ENCODE measurements around the gene HSPA1L.
A peak's percentile ranks its signal among the peaks of the same experiment; 100 is the strongest.

Gene HSPA1L

DNA sequence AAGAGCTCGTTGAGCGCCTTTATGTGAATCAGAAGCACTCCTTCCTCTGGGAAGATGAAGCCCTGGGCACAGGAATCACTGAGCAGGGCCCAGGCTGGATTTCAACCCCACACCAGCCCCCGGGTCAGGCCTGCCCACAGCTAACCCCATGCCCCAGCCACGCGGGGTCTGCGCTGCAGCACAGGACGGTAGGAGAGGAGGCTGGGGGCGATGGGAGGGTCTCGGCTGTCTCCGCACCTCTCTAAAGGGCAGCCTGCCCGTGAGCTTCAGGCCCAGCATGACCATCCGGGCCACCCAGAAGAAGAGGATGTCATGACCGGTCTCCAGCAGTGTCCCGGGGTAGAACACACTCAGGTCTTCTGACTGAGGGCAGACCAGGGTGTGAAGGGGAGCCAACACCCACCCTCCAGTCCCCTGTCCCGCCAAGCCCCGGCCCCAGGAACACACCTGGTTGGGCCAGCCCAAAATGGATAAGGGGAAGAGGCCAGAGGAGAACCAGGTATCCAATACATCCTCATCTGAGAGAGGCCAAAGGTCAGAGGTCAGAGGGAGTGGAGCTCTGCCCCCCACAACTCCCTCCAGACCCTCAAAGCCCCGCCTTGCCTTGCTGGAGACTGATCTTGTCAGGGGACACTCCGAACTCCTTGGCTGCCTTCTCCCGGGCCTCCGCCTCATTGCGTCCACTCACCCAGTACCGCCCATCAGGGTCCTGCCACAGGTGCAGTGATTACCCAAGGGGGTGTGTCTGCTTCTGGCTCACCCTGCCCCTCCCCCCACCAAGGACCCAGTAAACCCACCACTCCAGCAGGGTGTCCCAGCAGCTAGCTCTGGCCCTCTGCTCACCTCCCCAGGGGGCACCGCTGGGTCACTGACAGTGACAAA is 33.6 kb downstream of the HSPA1L start:
- DNase-seq, result no peak

- DNase-seq, result no peak
Observed at GRCh38 chr6:31780507-31781243, 34.4 kb downstream of the HSPA1L start.

- DNase-seq, result no peak
Observed at GRCh38 chr6:31779908-31780307, 35.2 kb downstream of the HSPA1L start.

GRCh38 chr6:31778999-31779885 is 35.8 kb downstream of the HSPA1L start:
- no peak for DNase-seq

DNA sequence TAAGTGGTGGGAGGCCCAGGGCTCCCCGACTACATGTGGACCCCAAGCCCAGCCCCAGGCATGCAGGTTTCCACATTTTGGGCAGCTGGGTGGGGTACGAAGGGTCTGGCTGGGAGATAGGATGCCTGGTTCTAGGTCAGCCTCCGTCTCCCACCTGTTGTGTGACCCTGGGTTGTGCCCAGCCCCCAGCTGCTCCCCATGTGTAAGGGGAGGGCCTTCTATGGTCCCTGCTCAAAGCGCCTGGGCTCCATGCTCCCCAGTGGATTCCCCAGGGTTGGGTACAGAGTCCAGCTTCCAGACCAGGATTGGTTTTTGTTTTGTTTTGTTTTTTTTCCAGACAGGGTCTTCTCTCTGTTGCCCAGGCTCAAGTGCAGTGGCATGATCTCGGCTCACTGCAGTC is 36.9 kb downstream of the HSPA1L start:
- no peak for DNase-seq

- no peak for DNase-seq
Observed at GRCh38 chr6:31777667-31778050, 37.4 kb downstream of the HSPA1L start.

- DNase-seq, result peak; percentile 64
Observed at GRCh38 chr6:31776989-31777666, 38.0 kb downstream of the HSPA1L start, which contains the start of gene VWA7. Gene VWA7, minus strand, starts transcription at chr6:31777328. Its CDS starts 549 bp downstream, at chr6:31776779.

GRCh38 chr6:31776485-31776988 is 38.5 kb downstream of the HSPA1L start:
- DNase-seq, result peak; percentile 64

GRCh38 chr6:31775633-31776484 is 39.2 kb downstream of the HSPA1L start:
- DNase-seq, result no peak

- no peak for DNase-seq
Observed at GRCh38 chr6:31775184-31775583, 39.9 kb downstream of the HSPA1L start.

- no peak for DNase-seq
Observed at GRCh38 chr6:31771992-31772358, 43.1 kb downstream of the HSPA1L start.

DNA sequence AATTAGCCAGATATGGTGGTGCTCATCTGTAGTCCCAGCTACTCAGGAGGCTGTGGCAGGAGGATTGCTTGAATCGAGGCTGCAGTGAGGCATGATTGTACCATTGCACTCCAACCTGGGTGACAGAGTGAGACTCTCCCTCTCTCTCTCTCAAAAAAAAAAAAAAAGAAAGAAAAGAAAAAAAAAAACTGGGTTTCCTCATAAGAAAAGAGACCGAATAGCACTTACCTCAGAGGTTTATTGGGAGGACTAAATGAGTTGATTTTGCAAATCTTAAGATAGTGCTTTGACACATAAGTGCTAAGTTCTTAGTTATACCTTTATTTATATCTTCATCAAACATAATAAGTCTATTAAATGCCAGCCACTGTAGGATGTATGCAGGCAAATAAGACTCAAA is 44.2 kb downstream of the HSPA1L start:
- no peak for DNase-seq

GRCh38 chr6:31769684-31770371 is 45.3 kb downstream of the HSPA1L start:
- peak; percentile 51 for DNase-seq

- no peak for DNase-seq
Observed at GRCh38 chr6:31768363-31769257, 46.5 kb downstream of the HSPA1L start.

DNA sequence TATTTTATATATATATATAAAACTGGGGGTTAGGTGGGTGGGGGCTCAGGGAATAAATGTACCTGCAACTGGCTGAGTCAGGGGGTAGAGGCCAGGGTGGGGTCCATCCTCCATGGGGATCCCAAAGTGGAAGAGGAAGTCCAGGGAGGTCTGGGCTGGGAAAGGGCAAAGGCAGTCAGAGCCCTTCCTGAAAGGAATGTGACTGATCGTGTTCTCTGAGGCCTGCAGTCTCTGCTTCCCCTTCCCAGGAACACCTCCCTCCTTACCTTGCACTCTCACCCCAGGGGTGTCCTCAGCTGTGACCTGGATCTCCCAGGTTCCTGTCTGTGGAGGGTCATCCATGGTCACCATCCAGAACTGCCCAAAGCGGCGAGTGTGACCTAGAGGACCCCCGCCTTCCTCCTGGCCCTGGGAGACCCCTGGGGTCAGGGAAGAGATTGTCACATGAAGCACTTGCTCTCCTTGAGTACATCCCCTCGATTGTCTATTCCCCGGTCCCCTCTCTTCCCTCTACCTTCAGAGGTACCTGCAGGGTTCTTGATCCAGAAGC is 47.9 kb downstream of the HSPA1L start:
- no peak for DNase-seq

DNA sequence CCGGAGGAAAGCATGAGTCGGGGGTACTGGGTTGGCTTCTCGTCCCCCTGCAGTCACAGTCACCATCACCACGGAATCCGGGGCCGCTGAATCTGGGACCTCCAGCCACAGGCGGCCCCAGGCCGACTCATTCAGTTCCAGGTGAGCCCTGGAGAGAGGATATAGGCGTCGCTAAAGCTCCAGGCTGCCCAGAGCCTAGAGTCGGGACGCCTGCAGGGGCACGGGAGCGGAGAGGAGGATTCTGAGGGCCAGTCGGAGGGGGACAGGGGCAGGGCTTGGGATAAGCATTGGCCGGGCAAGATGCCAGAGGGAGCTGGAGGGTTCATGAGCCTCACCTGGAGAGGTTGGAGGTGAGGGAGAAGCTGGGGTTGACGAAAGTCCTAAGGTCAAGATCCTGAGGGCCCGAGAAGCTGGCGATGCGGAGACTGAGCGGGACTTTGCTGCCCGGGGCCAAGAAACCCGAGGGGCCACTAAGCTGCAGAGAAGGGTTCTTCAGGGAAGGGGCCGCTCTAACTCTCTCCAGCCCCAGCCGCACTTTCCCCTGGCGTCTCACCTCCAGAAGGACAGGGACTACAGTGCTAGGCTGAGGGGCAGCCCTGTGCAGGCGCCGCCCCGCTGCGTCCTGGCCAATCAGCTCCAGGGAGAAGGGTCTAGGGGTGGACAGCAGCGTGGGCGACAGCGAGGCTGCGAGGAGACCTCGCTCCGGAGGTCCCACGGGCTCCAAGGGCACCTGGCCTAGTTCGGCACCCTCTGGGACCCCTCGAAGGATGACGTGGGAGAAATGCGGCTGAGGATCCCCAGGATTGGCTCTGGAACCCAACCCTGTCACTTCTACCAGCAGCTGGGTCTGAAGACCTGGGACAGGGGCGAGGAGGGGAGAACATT is 48.9 kb downstream of the HSPA1L start:
- no peak for DNase-seq

GRCh38 chr6:31765559-31765909 is 49.5 kb downstream of the HSPA1L start:
- no peak for DNase-seq

- DNase-seq, result no peak
Observed at GRCh38 chr6:31764198-31764597, 50.9 kb downstream of the HSPA1L start.

- DNase-seq, result no peak
Observed at GRCh38 chr6:31763619-31763940, 51.5 kb downstream of the HSPA1L start.

All from NCI-H2171 treated with DMSO at 0.1 percent for 48 hours (cell line).